GM18505 (cell line): ENCODE data around the gene SCARB2.

Experiments used
- ATAC-seq: cut with Tn5 transposase; IDR thresholded peaks from one replicate; pipeline ENCODE4 v1.9.1; 2021; ENCODE audit not compliant: unreplicated experiment
- POLR2A ChIP-seq: IDR thresholded peaks from 4 replicates; pipeline ENCODE4 v1.6.1; 2011; ENCODE audit warnings: borderline replicate concordance; ENCODE audit not compliant: insufficient read depth, insufficient read length; ENCODE audit errors: extremely low read depth

SCARB2 gene

GRCh38 chr4:76175336-76175735 is 38.3 kb downstream of the SCARB2 start:
- no peak for ATAC-seq
- TF ChIP-seq POLR2A, result no peak

DNA sequence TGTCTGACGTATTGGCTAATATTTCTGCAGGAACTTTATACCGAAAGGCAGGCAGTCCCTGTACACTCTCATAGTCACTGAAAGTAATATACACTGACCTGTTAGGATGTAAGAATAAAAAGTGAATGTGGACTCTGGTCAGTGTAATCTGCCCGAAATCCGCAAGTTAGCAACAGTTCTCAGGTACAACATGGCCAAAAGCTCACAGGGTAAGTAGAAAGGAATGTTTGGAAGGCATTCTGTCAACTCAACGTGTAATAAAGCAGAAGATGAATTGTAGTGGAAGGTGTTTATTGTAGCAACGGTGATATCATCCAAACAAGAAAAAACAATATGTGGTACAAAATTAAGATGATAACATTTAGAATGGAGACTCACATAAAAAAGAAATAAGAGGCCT is 39.4 kb downstream of the SCARB2 start:
- ATAC-seq, result no peak
- no peak for TF ChIP-seq POLR2A

DNA sequence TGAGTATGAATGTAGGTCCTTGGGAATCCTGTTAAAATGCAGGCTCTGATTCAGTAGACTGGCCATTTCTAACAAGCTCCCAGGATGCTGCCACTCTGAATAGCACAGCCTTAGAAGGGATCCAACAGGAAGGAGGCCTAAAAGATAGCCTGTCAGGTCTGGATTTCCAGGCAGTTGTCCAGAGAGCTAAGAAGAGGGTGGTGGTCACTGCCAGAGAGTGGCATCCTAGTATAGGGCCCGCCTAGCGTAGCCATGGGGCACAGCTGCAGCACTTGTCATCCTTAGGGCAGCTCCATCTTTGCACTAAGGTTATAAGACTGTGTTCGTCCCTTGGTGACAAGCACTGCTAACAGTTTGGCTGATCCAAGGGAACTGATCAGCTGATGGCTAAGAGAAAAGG is 44.9 kb downstream of the SCARB2 start:
- ATAC-seq, result no peak
- no peak for TF ChIP-seq POLR2A

DNA sequence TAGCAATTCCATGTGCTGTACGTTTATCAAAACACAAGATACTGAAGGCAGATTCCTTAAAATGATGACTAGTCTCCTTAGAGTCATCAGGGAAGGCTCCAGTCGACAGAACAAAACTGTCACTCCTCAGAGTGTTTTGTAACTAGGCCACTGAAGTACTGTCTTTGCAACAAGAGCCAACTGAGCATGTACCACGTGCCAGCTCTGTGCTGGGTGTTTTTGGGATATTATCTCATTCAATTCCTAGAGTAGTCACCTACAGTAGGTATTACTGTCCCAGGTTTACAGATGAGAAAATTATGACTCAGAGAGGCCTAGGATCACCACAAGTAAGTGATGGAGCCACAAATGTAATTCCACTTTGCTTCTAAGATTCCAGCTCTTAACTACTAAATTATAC is 47.1 kb downstream of the SCARB2 start:
- TF ChIP-seq POLR2A, result no peak
- ATAC-seq, result no peak

DNA sequence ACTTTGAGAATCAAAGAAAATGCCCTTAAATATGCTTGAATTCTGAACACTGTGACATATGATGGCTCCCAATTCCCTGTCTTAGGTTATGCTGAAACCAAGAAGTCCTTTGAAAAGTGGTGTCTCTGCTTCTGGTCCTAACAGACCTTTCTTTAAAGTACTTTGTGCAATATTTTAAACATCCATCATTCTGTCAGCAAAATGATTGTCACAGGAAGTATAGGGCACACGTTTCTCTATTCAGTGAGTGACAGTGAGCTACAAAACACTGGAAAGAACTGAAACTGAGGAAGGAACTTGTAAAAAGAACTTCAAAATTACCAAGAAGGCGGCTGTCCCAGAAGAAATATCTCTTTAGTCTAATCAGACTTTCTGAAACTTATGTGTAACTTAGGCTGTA is 53.3 kb downstream of the SCARB2 start:
- TF ChIP-seq POLR2A, result no peak
- no peak for ATAC-seq

DNA sequence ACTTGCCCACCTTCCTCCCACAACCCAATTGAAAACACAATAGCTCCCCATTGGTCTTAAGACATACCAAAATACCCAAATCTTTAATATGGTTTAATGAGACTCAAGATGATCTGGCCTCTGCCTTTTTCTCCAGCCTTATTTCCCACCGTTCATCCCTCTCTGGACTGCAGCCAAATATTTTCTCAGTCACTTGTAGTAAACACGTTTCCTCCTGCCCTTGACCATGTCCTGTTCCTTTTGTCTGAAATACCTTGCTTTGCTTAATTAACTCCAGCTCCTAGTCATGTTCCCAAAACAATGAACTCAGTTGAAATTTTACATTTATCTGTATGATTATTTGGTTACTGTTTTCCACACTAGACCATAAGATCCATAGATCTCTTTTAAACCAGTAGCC is 57.0 kb downstream of the SCARB2 start:
- no peak for ATAC-seq
- TF ChIP-seq POLR2A, result no peak

- TF ChIP-seq POLR2A, result no peak
- ATAC-seq, result no peak
Measured at GRCh38 chr4:76155979-76156378, 57.6 kb downstream of the SCARB2 start.

DNA sequence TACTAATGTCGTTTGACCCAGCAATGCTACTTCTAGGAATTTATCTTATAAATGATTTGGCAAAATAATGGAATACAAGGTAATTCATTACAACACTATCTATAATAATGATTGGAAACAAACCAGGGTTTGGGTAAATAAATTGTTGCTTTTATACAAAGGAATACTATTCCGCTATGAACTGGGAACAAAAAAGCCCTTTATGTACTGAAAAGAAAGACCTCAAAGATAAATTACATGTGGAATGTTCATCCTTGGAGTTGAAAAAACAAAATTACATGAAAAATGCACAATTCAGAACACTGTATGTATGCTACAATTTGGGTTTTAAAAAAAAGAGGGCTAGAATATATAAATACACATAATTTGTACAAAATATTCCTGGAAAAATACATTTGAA is 60.3 kb downstream of the SCARB2 start:
- ATAC-seq, result no peak
- no peak for TF ChIP-seq POLR2A

DNA sequence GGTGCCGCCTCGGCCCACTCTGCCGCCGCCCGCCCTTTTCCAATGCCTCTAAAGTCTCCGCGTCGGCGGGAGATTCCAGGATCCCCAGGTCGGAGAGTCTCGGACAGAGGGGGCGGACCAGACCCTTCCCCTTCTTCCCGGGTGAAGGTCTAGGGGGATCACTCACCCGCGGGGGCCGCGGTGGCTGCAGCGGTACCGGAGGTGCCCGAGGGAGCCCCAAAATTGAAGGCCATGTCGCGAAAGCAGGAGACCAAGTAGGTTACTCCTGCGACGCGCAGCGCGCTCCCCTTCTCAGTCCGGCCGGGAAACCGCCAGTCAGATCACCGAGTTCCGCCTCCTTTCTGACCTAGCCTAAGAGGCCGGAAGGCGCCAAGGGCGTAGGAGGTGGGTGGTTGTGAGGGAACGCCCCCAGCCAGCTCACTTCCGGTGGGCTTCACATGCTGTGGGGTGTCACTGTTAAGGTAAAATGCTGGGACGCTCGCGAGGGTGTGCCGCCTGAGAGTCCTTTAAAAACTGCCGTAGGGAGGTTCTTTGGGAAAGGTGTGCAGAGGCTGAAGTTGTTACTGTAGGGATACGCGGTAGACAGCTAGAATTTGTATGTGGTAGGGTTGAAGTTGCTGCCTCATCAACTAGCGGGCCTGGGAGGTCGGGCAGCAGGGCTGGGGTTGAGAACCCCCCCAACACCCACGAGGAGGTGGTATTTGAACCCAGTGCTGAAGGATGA is 65.3 kb downstream of the SCARB2 start, which contains the start of gene NUP54:
Gene NUP54 (minus strand): TSS at position 256 of the 724 bp plus-strand sequence. CDS start 23 bp downstream, at position 233.
- peak; percentile 99 for ATAC-seq
- TF ChIP-seq POLR2A, result peak; percentile 85

DNA sequence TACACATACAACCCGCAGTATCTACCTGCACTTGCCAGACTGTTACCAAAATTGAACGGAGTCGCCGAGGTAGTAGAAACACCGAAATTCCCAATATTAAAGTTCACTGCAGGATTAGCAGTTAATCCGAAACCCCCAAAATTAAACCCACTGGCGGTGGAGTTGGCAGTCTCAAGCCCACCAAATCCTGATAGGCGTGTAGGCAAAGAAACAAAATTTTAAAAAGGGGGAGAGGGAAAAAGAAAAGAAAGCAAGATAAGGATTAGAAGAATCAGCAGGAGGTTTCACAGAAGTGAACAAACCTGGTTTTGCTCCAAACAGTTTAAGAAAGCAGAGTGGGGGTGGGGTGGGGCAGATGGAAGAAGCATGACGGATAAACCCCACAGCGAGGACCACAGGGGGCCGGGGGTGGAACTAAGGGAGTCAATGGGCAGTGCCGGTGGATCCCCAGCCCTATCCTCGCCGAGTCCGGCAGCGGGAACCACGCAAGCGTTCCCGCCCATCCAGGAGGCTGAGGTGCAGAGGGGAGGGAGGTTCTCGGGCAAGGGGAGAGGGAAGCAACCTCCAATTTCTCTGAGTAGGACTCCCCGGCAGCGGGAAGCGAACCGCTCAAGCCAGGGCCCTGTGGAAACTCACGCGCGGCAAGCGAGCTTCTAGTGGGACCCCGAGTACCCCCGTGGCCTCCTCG is 66.0 kb downstream of the SCARB2 start:
- peak; percentile 35 for ATAC-seq
- TF ChIP-seq POLR2A, result no peak

DNA sequence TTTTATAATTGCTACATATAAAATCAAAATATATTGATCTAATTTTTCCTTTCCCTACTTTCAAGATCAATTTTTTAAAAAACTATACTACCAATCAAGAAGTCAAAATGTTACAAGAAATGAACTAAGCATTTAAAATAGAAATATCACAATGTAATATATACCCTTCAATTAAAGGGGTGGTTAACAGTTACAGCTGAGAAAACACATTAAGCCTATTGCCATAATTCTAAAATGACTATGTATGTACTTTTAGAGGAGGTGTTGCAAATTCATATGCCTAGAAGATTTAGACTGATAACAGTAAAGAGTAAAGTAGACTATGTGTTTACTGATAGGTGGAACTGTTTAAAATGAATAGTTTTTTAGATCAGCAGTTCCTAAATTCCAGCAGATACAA is 69.1 kb downstream of the SCARB2 start:
- TF ChIP-seq POLR2A, result no peak
- ATAC-seq, result no peak

DNA sequence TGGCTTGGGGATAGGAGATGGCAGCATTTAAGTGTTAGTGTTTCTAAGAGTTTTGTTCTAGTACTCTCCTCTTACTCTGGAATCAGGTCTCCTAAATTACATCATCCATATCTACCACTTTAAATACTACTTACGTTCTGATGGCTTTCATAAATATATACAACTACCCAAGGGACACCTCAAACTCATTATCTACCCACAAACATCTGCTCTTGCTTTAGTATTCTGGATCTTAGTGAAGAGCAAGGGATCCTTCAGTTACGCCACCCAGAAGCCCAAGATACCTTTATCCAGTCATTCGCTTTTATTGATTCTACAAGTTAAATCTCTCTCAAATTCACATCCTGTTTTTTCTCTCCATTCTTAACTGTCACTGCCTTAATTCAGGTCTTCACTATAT is 72.4 kb downstream of the SCARB2 start:
- ATAC-seq, result no peak
- TF ChIP-seq POLR2A, result no peak

- no peak for ATAC-seq
- TF ChIP-seq POLR2A, result no peak
Measured at GRCh38 chr4:76127754-76128153, 85.9 kb downstream of the SCARB2 start.

DNA sequence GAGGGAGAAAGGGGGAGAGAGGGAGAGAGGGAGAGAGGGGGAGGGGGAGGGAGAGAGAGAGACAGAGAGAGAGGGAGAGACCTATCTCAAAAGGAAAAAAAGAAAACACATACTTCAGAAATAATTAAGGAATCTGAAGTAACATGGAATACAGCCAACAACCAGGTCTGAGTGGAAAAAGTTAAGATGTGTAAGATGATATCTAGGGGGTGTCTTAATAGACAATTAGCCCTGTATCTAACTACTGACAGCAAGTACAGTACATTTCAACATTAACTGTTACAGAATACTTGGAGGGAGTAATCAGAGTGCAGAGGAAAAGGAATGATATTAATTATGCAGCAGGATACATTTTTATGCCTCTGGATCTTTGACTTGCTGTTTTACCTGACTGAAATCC is 87.8 kb downstream of the SCARB2 start:
- no peak for TF ChIP-seq POLR2A
- no peak for ATAC-seq

DNA sequence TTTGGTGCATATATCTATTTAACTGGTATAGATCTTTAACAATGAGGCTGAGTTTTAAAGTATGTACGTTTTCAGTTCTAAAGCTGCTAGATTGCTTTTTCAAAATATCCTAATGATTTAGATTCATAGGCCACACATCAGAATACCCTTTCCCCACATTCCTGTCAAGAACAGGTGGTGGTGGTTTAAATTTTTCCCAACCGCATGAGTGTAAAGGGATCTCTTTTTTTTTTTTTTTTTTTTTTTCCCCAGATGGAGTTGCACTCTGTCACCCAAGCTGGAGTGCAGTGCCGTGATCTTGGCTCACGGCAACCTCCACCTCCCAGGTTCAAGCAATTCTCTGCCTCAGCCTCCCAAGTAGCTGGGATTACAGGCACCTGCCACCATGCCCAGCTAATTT is 93.4 kb downstream of the SCARB2 start:
- TF ChIP-seq POLR2A, result no peak
- ATAC-seq, result no peak

DNA sequence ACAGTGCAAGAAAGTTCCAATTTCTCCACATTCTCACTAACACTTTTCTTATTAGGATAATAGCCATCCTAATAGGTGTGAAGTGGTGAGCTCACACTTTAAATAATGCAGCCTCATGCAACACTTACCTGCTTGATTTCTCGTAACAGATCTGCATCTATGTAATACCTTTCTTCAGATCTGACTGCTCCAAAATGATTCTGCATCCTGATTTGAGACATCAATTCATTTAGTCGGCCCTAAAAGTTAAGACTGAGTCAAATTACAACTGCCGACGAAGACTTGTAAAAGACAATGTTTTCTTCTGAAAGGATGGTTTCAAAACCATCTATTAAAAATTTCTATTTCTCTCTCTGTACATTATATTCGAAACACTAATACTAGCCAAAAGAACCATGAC is 96.1 kb downstream of the SCARB2 start:
- no peak for TF ChIP-seq POLR2A
- no peak for ATAC-seq
